ENCODE results near the gene PLD4.

The PLD4 gene

GRCh38 chr14:104926619-104927431 is 2.1 kb downstream of the PLD4 start:
- peak overlapping the region; percentile 30 for H3K4me3 Mint-ChIP-seq
- H3K4me1 Mint-ChIP-seq (ENCODE audit: low read depth): peaks cover 57% of the 10 kb centered on the region
- peaks cover 21% of the 10 kb centered on the region for H3K27me3 Mint-ChIP-seq
- no peaks in the 10 kb centered on the region for H3K36me3 Mint-ChIP-seq (ENCODE audit: low read depth)
- intact Hi-C loops (cut with micrococcal nuclease): no loop called here
- H3K9me3 Mint-ChIP-seq: no peaks in the 10 kb centered on the region
- peak overlapping the region; percentile 59 for H3K27ac Mint-ChIP-seq

GRCh38 chr14:104927432-104927816 is 2.7 kb downstream of the PLD4 start:
- Mint-ChIP-seq H3K27ac (no peak overlapping the region), H3K4me3 (peak overlapping the region; percentile 30), H3K27me3 (peaks cover 25% of the 10 kb centered on the region), H3K4me1 (ENCODE audit: low read depth) (peaks cover 57% of the 10 kb centered on the region), H3K36me3 (ENCODE audit: low read depth) (no peaks in the 10 kb centered on the region), H3K9me3 (no peaks in the 10 kb centered on the region)
- intact Hi-C loops (cut with micrococcal nuclease): no loop called here

GRCh38 chr14:104927901-104928300 is 3.2 kb downstream of the PLD4 start:
- Mint-ChIP-seq H3K27me3 (peaks cover 27% of the 10 kb centered on the region), H3K27ac (no peak overlapping the region), H3K36me3 (ENCODE audit: low read depth) (no peaks in the 10 kb centered on the region), H3K4me1 (ENCODE audit: low read depth) (peaks cover 58% of the 10 kb centered on the region), H3K4me3 (no peak overlapping the region), H3K9me3 (no peaks in the 10 kb centered on the region)
- intact Hi-C loops (cut with micrococcal nuclease): no loop called here

GRCh38 chr14:104928391-104929133 is 3.9 kb downstream of the PLD4 start:
- Mint-ChIP-seq H3K27me3 (peaks cover 29% of the 10 kb centered on the region), H3K4me1 (ENCODE audit: low read depth) (peaks cover 60% of the 10 kb centered on the region)
- intact Hi-C loops (cut with micrococcal nuclease): no loop called here

GRCh38 chr14:104929268-104930230 is 4.9 kb downstream of the PLD4 start:
- Mint-ChIP-seq H3K27me3 (peaks cover 35% of the 10 kb centered on the region), H3K9me3 (no peaks in the 10 kb centered on the region), H3K27ac (no peak overlapping the region), H3K36me3 (ENCODE audit: low read depth) (no peaks in the 10 kb centered on the region), H3K4me3 (no peak overlapping the region), H3K4me1 (ENCODE audit: low read depth) (peaks cover 50% of the 10 kb centered on the region)
- intact Hi-C loops (cut with micrococcal nuclease): no loop called here

More at GRCh38 chr14:104928391-104929133, 3.9 kb downstream of the PLD4 start:
- Mint-ChIP-seq H3K36me3 (ENCODE audit: low read depth) (no peaks in the 10 kb centered on the region), H3K4me3 (no peak overlapping the region), H3K9me3 (no peaks in the 10 kb centered on the region), H3K27ac (no peak overlapping the region)

- no peaks in the 10 kb centered on the region for H3K9me3 Mint-ChIP-seq
- no peaks in the 10 kb centered on the region for H3K36me3 Mint-ChIP-seq (ENCODE audit: low read depth)
- H3K27me3 Mint-ChIP-seq: peaks cover 46% of the 10 kb centered on the region
- no peak overlapping the region for H3K4me3 Mint-ChIP-seq
- intact Hi-C loops (cut with micrococcal nuclease): no loop called here
- peaks cover 38% of the 10 kb centered on the region for H3K4me1 Mint-ChIP-seq (ENCODE audit: low read depth)
- no peak overlapping the region for H3K27ac Mint-ChIP-seq
Observed at GRCh38 chr14:104930526-104931303, 6.0 kb downstream of the PLD4 start.

- Mint-ChIP-seq H3K9me3 (no peaks in the 10 kb centered on the region), H3K36me3 (ENCODE audit: low read depth) (no peaks in the 10 kb centered on the region), H3K27me3 (peaks cover 52% of the 10 kb centered on the region), H3K4me3 (no peak overlapping the region), H3K4me1 (ENCODE audit: low read depth) (peaks cover 32% of the 10 kb centered on the region), H3K27ac (no peak overlapping the region)
- intact Hi-C loops (cut with micrococcal nuclease): no loop called here
Observed at GRCh38 chr14:104931304-104931770, 6.7 kb downstream of the PLD4 start.

GRCh38 chr14:104931771-104932675 is 7.3 kb downstream of the PLD4 start:
- intact Hi-C loops (cut with micrococcal nuclease): no loop called here
- H3K4me3 Mint-ChIP-seq: no peak overlapping the region
- no peaks in the 10 kb centered on the region for H3K36me3 Mint-ChIP-seq (ENCODE audit: low read depth)
- no peaks in the 10 kb centered on the region for H3K9me3 Mint-ChIP-seq
- H3K27ac Mint-ChIP-seq: no peak overlapping the region
- peaks cover 59% of the 10 kb centered on the region for H3K27me3 Mint-ChIP-seq
- peaks cover 25% of the 10 kb centered on the region for H3K4me1 Mint-ChIP-seq (ENCODE audit: low read depth)

- Mint-ChIP-seq H3K4me3 (peak overlapping the region; percentile 76), H3K27me3 (peaks cover 62% of the 10 kb centered on the region), H3K4me1 (ENCODE audit: low read depth) (peaks cover 16% of the 10 kb centered on the region), H3K27ac (peak overlapping the region; percentile 73), H3K36me3 (ENCODE audit: low read depth) (no peaks in the 10 kb centered on the region), H3K9me3 (no peaks in the 10 kb centered on the region)
- intact Hi-C loops (cut with micrococcal nuclease): no loop called here
Observed at GRCh38 chr14:104932676-104933631, 8.3 kb downstream of the PLD4 start.

GRCh38 chr14:104933746-104934733 is 9.4 kb downstream of the PLD4 start:
- Mint-ChIP-seq H3K9me3 (no peaks in the 10 kb centered on the region), H3K4me3 (peak overlapping the region; percentile 17), H3K36me3 (ENCODE audit: low read depth) (no peaks in the 10 kb centered on the region), H3K4me1 (ENCODE audit: low read depth) (peaks cover 13% of the 10 kb centered on the region), H3K27ac (peak overlapping the region; percentile 73), H3K27me3 (peaks cover 64% of the 10 kb centered on the region)
- intact Hi-C loops (cut with micrococcal nuclease): no loop called here

All from dendritic cell treated with granulocyte-macrophage colony-stimulating factor and Interleukin-4, amounts not matched to agents 40 ng/mL and 50 ng/mL, for 4 days (primary cell).